Keratinocyte (primary cell): ENCODE results near the gene TFRC. TPM values are rescaled to one million over a fixed set of nuclear protein-coding genes. Genes with fewer than 3 reads are reported as not detected.

Experiments used
- DNase-seq: peaks from one replicate; pipeline ENCODE4 v3.0.0-alpha.2; 2011; ENCODE audit warnings: low read depth, missing footprints, low spot score
- FAIRE-seq: peaks from 2 replicates; lab custom pipeline; 2011; peaks lifted over from hg19 to GRCh38; lab: Jason Lieb, UNC
- H2AFZ ChIP-seq: 2 replicates; pipeline ENCODE4 v1.6.0; 2012; ENCODE audit warnings: low read length, control low read depth, inconsistent platforms; ENCODE audit not compliant: control insufficient read depth
- H3K27ac ChIP-seq: 2 replicates; pipeline ENCODE4 v1.5.1; 2011; ENCODE audit warnings: low read length; ENCODE audit not compliant: control insufficient read depth, insufficient read depth
- H3K27me3 ChIP-seq: 3 replicates; pipeline ENCODE4 v1.6.0; 2011; ENCODE audit warnings: low read length; ENCODE audit not compliant: control insufficient read depth, insufficient read depth; ENCODE audit errors: extremely low read depth
- H3K36me3 ChIP-seq, 2 experiments: 2 replicates in 1 of 2; 3 replicates in 1 of 2; pipeline ENCODE4 v1.5.1; 2011; ENCODE audit warnings: low read length in 2 of 2, mild to moderate bottlenecking in 1 of 2; ENCODE audit not compliant: control insufficient read depth in 2 of 2, insufficient read depth in 2 of 2; ENCODE audit errors: extremely low read depth in 1 of 2
- H3K4me1 ChIP-seq: 3 replicates; pipeline ENCODE4 v1.5.1; 2011; ENCODE audit warnings: low read length; ENCODE audit not compliant: control insufficient read depth, insufficient read depth; ENCODE audit errors: extremely low read depth
- H3K4me2 ChIP-seq: 3 replicates; pipeline ENCODE4 v1.6.0; 2011; ENCODE audit warnings: low read depth, low read length; ENCODE audit not compliant: control insufficient read depth, insufficient read depth; ENCODE audit errors: extremely low read depth
- H3K4me3 ChIP-seq, 3 experiments: fragments of 200-600 bp in 1 of 3; sonication (generic) in 1 of 3; 2 replicates in 2 of 3; 3 replicates in 1 of 3; pipeline ENCODE4 v1.5.1; 2011 to 2016; ENCODE audit warnings: low read length in 3 of 3, mild to moderate bottlenecking in 3 of 3, control low read depth in 2 of 3, inconsistent platforms in 1 of 3, low read depth in 1 of 3, mixed read lengths in 1 of 3, mixed run types in 1 of 3, moderate library complexity in 1 of 3; ENCODE audit not compliant: control insufficient read depth in 2 of 3, insufficient read depth in 2 of 3; ENCODE audit errors: extremely low read depth in 1 of 3
- H3K79me2 ChIP-seq: 2 replicates; pipeline ENCODE4 v1.6.0; 2012; ENCODE audit warnings: low read length; ENCODE audit not compliant: control insufficient read depth, insufficient read depth
- H3K9ac ChIP-seq: 3 replicates; pipeline ENCODE4 v1.6.0; 2011; ENCODE audit warnings: low read length; ENCODE audit not compliant: control insufficient read depth, insufficient read depth; ENCODE audit errors: extremely low read depth
- H3K9me1 ChIP-seq: 3 replicates; pipeline ENCODE4 v1.6.0; 2011; ENCODE audit warnings: low read length; ENCODE audit not compliant: control insufficient read depth, insufficient read depth; ENCODE audit errors: extremely low read depth
- H3K9me3 ChIP-seq: 2 replicates; pipeline ENCODE4 v1.5.1; 2012; ENCODE audit warnings: low read depth, low read length; ENCODE audit not compliant: control insufficient read depth
- H4K20me1 ChIP-seq: 3 replicates; pipeline ENCODE4 v1.6.0; 2011; ENCODE audit warnings: low read length; ENCODE audit not compliant: control insufficient read depth, insufficient read depth; ENCODE audit errors: extremely low read depth
- CTCF ChIP-seq, 3 experiments: IDR thresholded peaks in 1 of 3; conservative IDR thresholded peaks in 1 of 3; optimal IDR thresholded peaks in 1 of 3; 2 replicates in 2 of 3; 3 replicates in 1 of 3; pipeline versions ENCODE3 to v1.5.1; 2011; ENCODE audit warnings: low read length in 3 of 3, mild to moderate bottlenecking in 3 of 3, moderate library complexity in 2 of 3, control low read depth in 1 of 3, inconsistent platforms in 1 of 3; ENCODE audit not compliant: insufficient read depth in 2 of 3; ENCODE audit errors: extremely low read depth in 1 of 3
- EZH2 ChIP-seq: IDR thresholded peaks from one replicate; pipeline ENCODE4 v1.6.1; 2012; ENCODE audit warnings: inconsistent platforms, mild to moderate bottlenecking, low read length, moderate library complexity
- dilution Hi-C: fragments of 300-500 bp; cut with MboI; formaldehyde crosslinking; loops from one replicate; pipeline ENCODE4 v1.7.0; 2020; ENCODE audit warnings: low sequenced_read_pairs; ENCODE audit not compliant: extremely low pct_ligation_motif_present
- polyA plus RNA-seq, 5 experiments: library from polyadenylated mRNA; depleted of rRNA in 3 of 5; stranded (reverse) in 3 of 5; stranded (forward) in 1 of 5; unstranded in 1 of 5; fragments of >200 nt; gene quantifications; 1 replicate in 1 of 5; 2 replicates in 3 of 5; 3 replicates in 1 of 5; pipeline versions ENCODE4 v1.2.1 to v1.2.3, GENCODE V29; 2011 to 2012; ENCODE audit warnings: missing spikeins in 2 of 5, low read depth in 1 of 5, low replicate concordance in 1 of 5

TFRC gene
- polyA plus RNA-seq, 1 donor (not counting 4 experiments of a cell fraction or from before 2014, with no cell fraction given) = 109 TPM

GRCh38 chr3:196049653-196050052 is 32.2 kb downstream of the TFRC start:
- no peaks in the 10 kb centered on the region for H3K27me3 ChIP-seq
- no peaks in the 10 kb centered on the region for H3K9me3 ChIP-seq
- H3K36me3 ChIP-seq = peaks cover 25 to 30% of the 10 kb centered on the region in 2 experiments
- no peak overlapping the region for H3K4me3 ChIP-seq
- H3K9me1 ChIP-seq = no peaks in the 10 kb centered on the region
- no peak for FAIRE-seq
- H3K79me2 ChIP-seq = no peaks in the 10 kb centered on the region
- no peak overlapping the region for H3K27ac ChIP-seq
- H3K4me1 ChIP-seq = no peaks in the 10 kb centered on the region
- H3K4me2 ChIP-seq = no peak overlapping the region
- dilution Hi-C loops = no loop called here
- DNase-seq = no peak
- no peak overlapping the region for H2AFZ ChIP-seq
- no peaks in the 10 kb centered on the region for H4K20me1 ChIP-seq
- no peak overlapping the region for H3K9ac ChIP-seq
- TF ChIP-seq EZH2 (no peak), CTCF (optimal IDR thresholded peaks at IDR 0.05 in 1 of 3, IDR thresholded peaks at IDR 0.05 in 1 of 3, conservative IDR thresholded peaks at IDR 0.05 in 1 of 3; ENCODE audit: extremely low read depth in 1 of 3, insufficient read depth in 2 of 3, low read length in 3 of 3) (no peak)

DNA sequence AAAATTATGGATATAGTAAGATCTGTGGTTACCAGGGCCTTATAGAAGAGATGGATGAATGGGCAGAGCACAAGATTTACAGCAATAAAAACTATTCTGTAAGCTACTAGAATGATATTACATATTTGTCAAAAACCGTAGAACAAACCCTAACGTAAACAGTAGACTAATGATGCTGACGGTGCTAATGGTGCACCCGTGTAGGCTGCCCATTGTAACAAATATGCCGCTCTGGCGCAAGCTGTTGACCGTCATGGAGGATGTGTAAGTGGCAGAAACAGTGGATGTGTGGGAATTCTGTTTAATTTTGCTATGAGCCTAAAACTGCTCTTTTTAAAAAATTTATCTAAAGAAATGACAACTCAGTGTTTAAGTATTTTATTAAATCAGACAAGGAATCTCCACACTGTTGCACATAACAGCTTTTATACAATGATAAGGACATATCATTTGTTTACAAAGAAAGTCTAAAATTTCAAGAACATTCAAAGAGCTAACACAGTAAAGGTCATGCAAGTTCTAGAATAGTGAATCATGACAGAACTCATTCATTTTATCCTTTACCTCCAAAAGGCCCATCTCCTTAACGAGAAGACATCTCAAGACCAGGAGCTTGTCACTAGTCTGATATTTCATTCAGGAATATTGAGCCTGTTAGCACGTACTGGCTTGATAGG is 32.8 kb downstream of the TFRC start:
- Histone ChIP-seq H3K4me1 (no peaks in the 10 kb centered on the region), H3K9me3 (no peaks in the 10 kb centered on the region), H3K4me3 (no peak overlapping the region), H3K9ac (no peak overlapping the region), H3K79me2 (no peaks in the 10 kb centered on the region), H3K36me3 (peaks cover 22 to 26% of the 10 kb centered on the region in 2 experiments), H4K20me1 (no peaks in the 10 kb centered on the region), H3K4me2 (no peak overlapping the region), H3K27ac (no peak overlapping the region), H2AFZ (no peak overlapping the region), H3K27me3 (no peaks in the 10 kb centered on the region), H3K9me1 (no peaks in the 10 kb centered on the region)
- FAIRE-seq = no peak
- dilution Hi-C loops = no loop called here
- TF ChIP-seq CTCF (optimal IDR thresholded peaks at IDR 0.05 in 1 of 3, IDR thresholded peaks at IDR 0.05 in 1 of 3, conservative IDR thresholded peaks at IDR 0.05 in 1 of 3; ENCODE audit: extremely low read depth in 1 of 3, insufficient read depth in 2 of 3, low read length in 3 of 3) = no peak
- TF ChIP-seq EZH2 = no peak
- DNase-seq = no peak
